Stimulated activated CD8-positive, alpha-beta memory T cell treated with anti-CD3 and anti-CD28 coated beads, Interleukin-7, amount 100 ng/mL, for 4 hours (primary cell): ENCODE data around the gene FDX2.
"Not testable (repeated sequence)": the region's sequence is repeated elsewhere in the genome, so short reads cannot be mapped to it uniquely, and the experiment has no call there.

ENCODE experiments used
- DNase-seq, 2 donors: peaks; one replicate each; pipeline ENCODE4 v3.0.0-alpha.2; 2020; ENCODE audit warnings: low read depth in 2 of 2

Gene FDX2

DNA sequence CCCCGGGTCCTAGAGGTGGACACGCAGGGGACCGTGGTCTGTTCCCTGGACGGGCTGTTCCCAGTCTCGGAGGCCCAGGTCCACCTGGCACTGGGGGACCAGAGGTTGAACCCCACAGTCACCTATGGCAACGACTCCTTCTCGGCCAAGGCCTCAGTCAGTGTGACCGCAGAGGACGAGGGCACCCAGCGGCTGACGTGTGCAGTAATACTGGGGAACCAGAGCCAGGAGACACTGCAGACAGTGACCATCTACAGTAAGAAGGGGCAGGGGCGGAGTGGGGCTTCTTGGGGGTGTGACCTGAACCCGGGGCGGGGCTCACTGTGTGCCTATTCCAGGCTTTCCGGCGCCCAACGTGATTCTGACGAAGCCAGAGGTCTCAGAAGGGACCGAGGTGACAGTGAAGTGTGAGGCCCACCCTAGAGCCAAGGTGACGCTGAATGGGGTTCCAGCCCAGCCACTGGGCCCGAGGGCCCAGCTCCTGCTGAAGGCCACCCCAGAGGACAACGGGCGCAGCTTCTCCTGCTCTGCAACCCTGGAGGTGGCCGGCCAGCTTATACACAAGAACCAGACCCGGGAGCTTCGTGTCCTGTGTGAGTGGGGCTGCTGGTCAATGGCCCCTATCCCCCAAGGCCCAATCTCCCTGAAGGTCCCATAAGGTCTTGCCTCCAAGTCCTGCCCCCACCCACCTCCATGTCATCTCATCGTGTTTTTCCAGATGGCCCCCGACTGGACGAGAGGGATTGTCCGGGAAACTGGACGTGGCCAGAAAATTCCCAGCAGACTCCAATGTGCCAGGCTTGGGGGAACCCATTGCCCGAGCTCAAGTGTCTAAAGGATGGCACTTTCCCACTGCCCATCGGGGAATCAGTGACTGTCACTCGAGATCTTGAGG is 31.5 kb downstream of the FDX2 start:
- DNase-seq, result no peak

GRCh38 chr19:10283301-10284064 is 32.3 kb downstream of the FDX2 start:
- no peak for DNase-seq

- not testable (repeated sequence) for DNase-seq
Observed at GRCh38 chr19:10282043-10282442, 33.8 kb downstream of the FDX2 start.

GRCh38 chr19:10279737-10280442 is 35.9 kb downstream of the FDX2 start:
- DNase-seq, result no peak

DNA sequence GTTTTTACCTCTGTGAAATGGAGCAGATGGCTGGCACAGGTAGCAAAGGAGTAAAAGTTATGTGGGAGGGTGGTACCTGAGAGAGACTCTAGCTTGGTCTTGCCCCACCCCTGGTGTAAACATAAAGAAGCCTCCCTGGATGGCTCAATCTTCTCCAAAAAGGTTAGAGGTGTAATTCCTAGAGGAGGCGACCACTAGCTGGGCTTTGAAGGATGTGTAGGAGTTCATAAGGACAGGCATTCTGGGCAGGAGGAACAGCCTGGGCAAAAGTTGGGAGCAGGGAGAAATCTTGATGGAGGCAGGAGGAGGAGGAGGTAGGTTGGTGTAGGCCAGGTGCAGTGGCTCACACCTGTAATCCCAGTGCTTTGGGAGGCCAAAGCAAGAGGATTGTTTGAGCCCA is 36.9 kb downstream of the FDX2 start:
- no peak for DNase-seq

- DNase-seq, result no peak
Observed at GRCh38 chr19:10277795-10278589, 37.8 kb downstream of the FDX2 start.

GRCh38 chr19:10274589-10274988 is 41.2 kb downstream of the FDX2 start:
- no peak for DNase-seq

DNA sequence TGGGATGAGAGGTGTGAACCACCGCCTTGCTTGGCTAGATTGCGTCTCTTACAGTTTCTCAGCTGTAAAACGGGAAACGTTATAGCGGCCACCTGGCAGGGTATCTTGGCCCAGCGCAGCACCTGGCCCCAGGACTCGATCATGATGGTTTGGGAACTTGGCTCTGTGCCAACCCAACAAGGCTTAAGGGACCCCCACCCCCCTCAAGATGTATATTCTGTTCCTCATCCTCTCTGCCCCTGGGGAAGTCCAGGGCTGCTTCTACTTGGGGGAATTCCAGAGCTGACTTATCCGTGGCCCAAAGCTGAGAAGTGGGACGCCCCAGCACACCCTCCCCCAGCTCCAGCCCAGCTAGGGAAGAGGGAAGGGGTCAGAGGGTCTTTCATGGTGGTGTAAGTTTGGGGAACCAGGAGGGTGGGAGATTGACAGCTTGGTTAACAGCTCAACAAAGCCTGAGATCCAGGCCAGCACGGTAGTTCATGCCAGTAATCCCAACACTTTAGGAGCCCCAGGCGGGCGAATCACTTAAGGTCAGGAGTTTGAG is 44.2 kb downstream of the FDX2 start:
- DNase-seq, result peak in 1 of 2 donors; percentile 33

DNA sequence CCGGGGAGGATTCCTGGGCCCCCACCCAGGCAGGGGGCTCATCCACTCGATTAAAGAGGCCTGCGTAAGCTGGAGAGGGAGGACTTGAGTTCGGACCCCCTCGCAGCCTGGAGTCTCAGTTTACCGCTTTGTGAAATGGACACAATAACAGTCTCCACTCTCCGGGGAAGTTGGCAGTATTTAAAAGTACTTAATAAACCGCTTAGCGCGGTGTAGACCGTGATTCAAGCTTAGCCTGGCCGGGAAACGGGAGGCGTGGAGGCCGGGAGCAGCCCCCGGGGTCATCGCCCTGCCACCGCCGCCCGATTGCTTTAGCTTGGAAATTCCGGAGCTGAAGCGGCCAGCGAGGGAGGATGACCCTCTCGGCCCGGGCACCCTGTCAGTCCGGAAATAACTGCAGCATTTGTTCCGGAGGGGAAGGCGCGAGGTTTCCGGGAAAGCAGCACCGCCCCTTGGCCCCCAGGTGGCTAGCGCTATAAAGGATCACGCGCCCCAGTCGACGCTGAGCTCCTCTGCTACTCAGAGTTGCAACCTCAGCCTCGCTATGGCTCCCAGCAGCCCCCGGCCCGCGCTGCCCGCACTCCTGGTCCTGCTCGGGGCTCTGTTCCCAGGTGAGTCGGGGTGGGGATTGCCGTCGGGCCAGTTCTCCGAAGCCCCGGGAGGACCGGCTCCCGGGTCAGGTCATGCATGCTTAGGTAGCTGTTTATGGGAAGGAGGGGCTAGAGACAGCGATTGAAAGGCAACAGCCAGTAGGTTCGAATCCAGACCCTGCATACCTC is 45.0 kb downstream of the FDX2 start, which contains the start of gene ICAM1:
TSS of gene ICAM1 (plus strand) at position 505 of the 779 bp plus-strand sequence. CDS start at position 545, 40 bp downstream.
- DNase-seq, result peak; percentile 65 to 74

- peak; percentile 59 to 75 for DNase-seq
Observed at GRCh38 chr19:10270180-10270615, 45.6 kb downstream of the FDX2 start.

DNA sequence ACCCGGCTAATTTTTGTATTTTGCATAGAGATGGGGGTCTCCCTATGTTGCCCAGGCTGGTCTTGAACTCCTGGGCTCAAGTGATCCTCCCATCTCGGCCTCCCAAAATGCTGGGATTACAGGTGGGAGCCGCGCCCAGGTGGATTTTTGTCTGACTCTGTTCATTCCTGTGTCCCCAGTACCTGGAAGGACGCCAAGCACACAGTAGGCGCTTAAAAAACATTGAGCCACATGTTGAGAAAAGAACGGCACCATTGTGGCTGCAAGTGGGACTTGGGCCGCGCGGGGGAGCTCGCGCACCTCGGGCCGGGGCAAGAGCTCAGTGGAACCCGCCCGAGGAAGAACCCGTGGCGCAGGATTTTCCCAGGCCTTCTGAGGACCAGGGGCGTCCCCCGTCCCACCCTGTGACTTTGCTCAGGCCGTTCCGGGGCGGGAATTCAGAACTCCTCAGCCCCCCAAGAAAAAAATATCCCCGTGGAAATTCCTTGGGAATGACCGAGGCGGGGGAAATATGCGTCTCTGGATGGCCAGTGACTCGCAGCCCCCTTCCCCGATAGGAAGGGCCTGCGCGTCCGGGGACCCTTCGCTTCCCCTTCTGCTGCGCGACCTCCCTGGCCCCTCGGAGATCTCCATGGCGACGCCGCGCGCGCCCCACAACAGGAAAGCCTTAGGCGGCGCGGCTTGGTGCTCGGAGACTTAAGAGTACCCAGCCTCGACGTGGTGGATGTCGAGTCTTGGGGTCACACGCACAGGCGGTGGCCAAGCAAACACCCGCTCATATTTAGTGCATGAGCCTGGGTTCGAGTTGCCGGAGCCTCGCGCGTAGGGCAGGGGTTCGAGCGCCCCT is 46.3 kb downstream of the FDX2 start:
- peak; percentile 72 to 77 for DNase-seq

DNA sequence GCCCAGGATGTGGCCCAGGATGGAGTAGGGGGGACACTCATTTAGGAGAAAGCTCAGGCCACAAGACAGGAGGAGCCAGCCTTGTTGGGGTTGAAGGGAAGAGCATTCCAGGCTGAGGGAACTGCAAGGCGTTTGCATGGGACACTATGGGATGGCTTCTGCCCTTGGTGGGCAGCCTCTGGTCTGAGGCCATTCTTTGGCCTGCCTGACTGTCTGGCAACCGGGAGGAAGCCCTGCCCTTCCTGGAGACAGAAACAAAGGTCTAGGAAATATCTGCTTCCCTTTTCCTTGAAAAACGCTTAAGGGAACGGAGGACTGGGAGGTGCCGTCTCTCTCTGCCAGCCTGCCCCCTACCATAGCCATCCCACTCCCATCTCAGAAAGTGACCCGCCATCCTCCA is 47.7 kb downstream of the FDX2 start:
- DNase-seq, result no peak

- no peak for DNase-seq
Observed at GRCh38 chr19:10266706-10267105, 49.1 kb downstream of the FDX2 start.

- DNase-seq, result no peak
Observed at GRCh38 chr19:10262771-10263170, 53.0 kb downstream of the FDX2 start.

DNA sequence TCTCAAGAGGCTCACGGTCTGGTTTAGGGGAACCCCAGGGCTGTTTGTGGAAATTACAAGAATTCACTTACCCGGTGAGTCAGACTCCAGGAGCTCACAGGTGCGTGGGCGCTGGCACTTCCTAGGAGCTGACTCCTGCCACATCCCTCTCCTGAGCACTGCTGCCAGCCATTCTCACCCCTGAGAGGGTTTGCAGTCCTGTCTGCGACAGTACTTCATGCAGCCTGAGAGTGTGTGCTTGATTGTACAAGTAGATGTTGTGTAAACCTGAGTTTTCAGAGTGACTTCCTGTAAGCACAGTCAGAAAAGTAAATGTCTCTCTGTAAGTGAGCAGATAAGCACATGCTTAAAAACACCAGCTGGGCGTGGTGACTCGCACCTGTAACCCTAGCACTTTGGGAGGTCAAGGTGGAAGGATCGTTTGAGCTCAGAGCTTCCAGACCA is 55.7 kb downstream of the FDX2 start:
- peak; percentile 45 to 50 for DNase-seq
